Rectal smooth muscle tissue (tissue), 1 donor: ENCODE measurements around the gene PASK.

ENCODE experiments used
- H3K27ac ChIP-seq: one replicate; pipeline ENCODE4 v1.7.0; 2013; ENCODE audit warnings: low read depth, low read length, inconsistent platforms
- H3K27me3 ChIP-seq: one replicate; pipeline ENCODE4 v1.7.0; 2013; ENCODE audit warnings: low read length; ENCODE audit not compliant: control insufficient read depth, insufficient read depth
- H3K36me3 ChIP-seq: one replicate; pipeline ENCODE4 v1.7.0; 2013; ENCODE audit warnings: low read length; ENCODE audit not compliant: control insufficient read depth, insufficient read depth
- H3K4me1 ChIP-seq: one replicate; pipeline ENCODE4 v1.7.0; 2013; ENCODE audit warnings: low read length; ENCODE audit not compliant: control insufficient read depth, insufficient read depth
- H3K4me3 ChIP-seq: one replicate; pipeline ENCODE4 v1.7.0; 2013; ENCODE audit warnings: low read length
- H3K9ac ChIP-seq: one replicate; pipeline ENCODE4 v1.7.0; 2013; ENCODE audit warnings: low read length

PASK gene

DNA sequence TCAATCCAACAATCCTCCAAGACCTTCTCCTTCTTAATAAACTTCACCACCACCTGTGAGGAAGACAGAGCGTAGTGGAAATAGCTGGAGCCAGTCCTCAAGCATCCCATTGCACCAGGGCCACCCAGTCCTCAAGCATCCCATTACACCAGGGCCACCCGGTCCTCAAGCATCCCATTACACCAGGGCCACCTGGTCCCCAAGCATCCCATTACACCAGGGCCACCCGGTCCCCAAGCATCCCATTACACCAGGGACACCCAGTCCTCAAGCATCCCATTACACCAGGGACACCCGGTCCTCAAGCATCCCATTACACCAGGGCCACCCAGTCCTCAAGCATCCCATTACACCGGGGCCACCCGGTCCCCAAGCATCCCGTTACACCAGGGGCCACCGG lies 33.9 kb downstream of the PASK start:
- no peak overlapping the region for H3K27ac ChIP-seq
- H3K4me1 ChIP-seq = no peaks in the 10 kb centered on the region
- H3K36me3 ChIP-seq = peaks cover 3% of the 10 kb centered on the region
- H3K4me3 ChIP-seq = no peak overlapping the region
- no peak overlapping the region for H3K9ac ChIP-seq
- H3K27me3 ChIP-seq = no peaks in the 10 kb centered on the region

DNA sequence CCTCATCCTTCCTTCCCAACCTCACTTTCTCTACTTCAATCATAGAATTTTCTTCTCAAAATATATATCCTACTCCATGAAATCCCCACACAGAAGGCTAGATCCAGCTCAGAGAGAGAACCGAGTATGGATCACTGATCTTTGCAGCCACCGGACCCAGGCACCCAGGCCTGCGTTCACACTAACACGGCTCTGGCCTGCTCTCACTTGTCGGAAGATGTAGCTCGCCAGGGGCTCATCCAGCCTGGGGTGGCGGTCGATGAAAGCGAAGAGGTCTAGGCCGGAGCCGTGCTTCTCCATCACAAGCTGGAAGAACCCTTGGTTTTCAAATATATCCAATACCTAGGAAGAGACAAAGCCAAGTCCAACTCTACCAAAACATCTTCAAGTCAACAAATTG lies 34.4 kb downstream of the PASK start:
- peaks cover 3% of the 10 kb centered on the region for H3K36me3 ChIP-seq
- H3K4me3 ChIP-seq = no peak overlapping the region
- no peak overlapping the region for H3K9ac ChIP-seq
- no peaks in the 10 kb centered on the region for H3K27me3 ChIP-seq
- H3K27ac ChIP-seq = no peak overlapping the region
- H3K4me1 ChIP-seq = no peaks in the 10 kb centered on the region

DNA sequence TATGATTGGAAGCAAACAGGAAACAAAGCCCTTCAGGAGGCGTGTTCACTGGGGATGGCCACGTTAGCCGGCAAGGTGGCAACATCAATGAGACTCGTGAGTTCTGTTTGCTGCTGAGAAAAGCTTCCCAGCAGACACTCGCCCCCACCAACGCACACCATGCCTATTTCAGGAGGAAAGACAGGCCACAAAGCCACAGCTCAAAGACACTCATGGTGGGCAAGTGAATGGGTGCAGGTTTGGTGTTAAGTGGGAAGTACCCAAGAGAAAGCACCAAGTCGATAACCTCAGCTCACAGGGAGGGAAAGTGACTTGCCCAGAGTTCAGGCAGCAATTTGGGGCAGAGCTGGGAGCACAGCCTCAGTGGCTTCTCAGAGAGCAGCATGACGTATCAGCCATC lies 36.7 kb downstream of the PASK start:
- Histone ChIP-seq H3K4me1 (no peaks in the 10 kb centered on the region), H3K4me3 (no peak overlapping the region), H3K27ac (no peak overlapping the region), H3K36me3 (peaks cover 3% of the 10 kb centered on the region), H3K27me3 (no peaks in the 10 kb centered on the region), H3K9ac (no peak overlapping the region)

DNA sequence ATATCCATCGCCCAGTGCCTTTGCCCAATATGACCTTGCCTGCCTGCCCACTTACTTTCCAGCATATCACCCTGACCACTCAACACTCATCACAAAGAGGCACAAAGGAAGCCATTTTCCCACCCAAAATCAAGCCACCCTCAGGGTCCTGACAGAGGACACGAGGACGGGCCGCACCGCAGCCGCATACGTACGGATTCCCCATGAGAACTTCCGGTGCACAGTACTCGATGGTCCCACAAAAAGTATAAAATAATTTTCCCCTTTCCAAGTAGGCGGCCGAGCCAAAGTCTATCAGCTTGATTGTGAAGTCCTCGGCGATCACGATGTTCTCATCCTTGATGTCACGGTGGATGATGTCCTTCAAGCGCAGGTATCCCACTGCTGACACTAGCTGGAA lies 37.2 kb downstream of the PASK start:
- no peak overlapping the region for H3K27ac ChIP-seq
- H3K4me1 ChIP-seq = no peaks in the 10 kb centered on the region
- H3K36me3 ChIP-seq = peaks cover 3% of the 10 kb centered on the region
- H3K4me3 ChIP-seq = no peak overlapping the region
- no peak overlapping the region for H3K9ac ChIP-seq
- H3K27me3 ChIP-seq = no peaks in the 10 kb centered on the region

DNA sequence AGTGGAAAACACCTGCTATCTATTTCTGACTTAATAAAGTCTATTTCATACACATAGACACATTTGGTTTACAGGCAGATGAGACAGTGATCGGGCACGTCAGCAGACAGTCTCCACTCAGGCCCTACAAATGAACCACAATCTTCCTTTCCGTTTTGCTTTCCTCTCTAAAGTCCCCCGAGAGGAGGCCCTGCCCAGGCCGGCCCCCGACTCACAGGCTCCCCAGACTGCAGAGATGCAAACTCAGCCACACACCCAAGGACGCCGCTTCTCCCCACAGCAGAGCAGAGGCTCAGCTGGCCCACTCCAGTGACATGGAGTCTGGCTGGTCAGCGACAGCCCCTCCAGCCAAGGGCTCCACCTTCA lies 37.8 kb downstream of the PASK start:
- Histone ChIP-seq H3K4me3 (no peak overlapping the region), H3K27me3 (no peaks in the 10 kb centered on the region), H3K27ac (no peak overlapping the region), H3K9ac (no peak overlapping the region), H3K4me1 (no peaks in the 10 kb centered on the region), H3K36me3 (peaks cover 3% of the 10 kb centered on the region)

DNA sequence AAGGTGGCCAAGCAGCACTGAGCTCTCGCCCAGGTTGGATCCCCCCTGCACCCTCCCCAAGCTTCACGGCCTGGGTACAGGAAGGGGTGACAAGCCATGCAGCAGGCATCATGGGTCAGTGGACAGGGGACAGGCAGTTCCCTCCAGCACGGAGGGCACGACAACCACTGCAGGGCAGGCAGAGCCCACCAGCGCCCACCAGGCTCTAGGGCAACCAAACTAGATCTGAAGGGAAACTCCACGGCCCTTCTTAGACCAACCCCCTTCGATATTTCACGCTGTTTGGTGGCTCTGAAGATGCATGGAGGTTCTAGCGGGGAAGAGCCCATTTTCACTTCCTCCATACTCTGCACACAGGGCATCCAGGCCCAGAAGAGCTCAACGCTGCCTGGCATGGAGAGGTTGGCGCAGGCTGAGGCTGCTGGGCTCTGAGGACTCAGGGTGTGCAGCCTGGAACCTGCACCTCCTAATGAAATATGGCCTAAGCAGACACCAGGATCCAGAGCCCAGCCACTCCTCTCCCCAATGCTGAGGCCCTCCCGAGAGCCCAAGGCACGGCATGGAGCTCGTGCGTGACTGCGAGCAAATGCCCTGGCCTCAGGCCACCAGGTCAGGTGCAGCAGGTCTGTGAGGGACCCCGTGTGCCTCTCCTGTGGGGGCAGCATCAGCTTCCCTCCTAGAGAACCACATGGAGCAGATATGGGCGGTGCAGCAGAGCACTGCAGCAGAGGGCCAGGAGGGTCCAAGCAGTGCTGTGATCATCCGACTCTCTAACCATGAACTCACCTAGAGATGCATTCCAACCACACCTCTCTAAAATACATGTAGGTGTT lies 38.4 kb downstream of the PASK start:
- Histone ChIP-seq H3K36me3 (peaks cover 3% of the 10 kb centered on the region), H3K27ac (no peak overlapping the region), H3K27me3 (no peaks in the 10 kb centered on the region), H3K4me1 (no peaks in the 10 kb centered on the region), H3K9ac (no peak overlapping the region), H3K4me3 (no peak overlapping the region)

DNA sequence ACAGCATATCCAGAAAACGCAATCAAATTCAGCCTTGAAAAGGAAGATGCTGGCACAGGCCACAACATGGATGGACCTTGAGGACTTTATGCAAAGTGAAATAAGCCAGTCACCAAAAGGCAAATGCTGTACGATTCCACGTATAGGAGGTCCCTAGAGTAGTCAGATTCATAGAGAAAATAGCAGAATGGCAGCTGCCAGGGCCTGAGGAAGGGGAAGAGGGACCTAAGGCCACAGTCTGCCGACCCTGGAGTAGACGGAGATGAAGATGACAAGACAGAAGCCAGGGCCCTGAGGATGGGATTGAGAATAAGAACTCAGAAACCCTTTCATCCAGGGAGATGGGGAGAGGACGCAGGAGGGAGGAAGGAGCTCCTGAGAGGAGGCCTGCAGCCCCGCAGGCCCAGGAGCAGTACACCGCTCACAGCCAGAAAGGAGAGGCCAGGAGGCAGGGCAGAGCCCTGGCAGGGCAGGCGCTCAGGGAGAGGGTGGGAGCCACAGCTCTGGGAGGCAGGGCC lies 39.1 kb downstream of the PASK start:
- H3K27me3 ChIP-seq = no peaks in the 10 kb centered on the region
- no peaks in the 10 kb centered on the region for H3K4me1 ChIP-seq
- peaks cover 3% of the 10 kb centered on the region for H3K36me3 ChIP-seq
- H3K27ac ChIP-seq = no peak overlapping the region
- H3K4me3 ChIP-seq = no peak overlapping the region
- no peak overlapping the region for H3K9ac ChIP-seq

DNA sequence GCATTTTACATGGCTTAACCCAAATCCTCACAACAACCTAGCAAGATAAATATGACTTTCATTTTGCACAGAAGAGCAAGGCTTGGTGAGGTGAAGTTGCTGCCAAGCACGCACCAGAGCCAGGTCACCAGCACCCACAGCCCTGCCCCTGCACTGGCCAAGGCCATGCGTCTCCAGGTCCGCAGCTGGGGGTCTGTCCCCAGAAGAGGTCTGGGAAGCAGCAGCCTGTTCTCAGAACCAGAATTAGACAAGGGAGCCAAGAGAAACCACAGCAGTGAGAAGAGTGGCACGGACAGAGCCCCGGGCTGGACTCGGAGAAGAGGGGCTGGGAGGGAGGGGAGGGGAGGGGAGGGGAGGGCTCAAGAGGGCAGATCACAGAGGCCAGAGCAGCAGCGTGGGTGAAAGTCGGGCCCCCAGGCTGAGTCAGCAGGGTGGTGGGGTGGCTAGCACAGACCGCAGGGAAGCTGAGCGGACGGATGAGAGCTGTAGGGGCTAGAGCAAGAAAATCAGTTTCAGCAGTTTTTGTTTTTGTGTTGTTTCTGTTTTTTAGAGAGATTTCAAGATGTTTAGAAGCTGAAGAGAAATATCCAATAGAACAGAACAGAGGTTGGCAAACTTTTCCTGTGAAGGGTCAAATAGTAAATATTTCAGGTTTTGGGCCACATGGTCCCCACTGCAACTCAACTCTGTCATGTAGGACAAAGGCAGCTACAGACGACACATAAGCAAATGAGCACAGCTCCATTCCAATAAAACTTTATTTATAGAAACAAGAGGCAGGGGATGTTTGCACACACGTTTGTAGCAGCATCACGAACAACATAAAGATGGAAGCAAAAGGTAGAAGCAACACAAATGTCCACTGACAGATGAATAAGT lies 39.8 kb downstream of the PASK start:
- Histone ChIP-seq H3K9ac (no peak overlapping the region), H3K27ac (no peak overlapping the region), H3K4me3 (peak overlapping the region; percentile 27), H3K4me1 (no peaks in the 10 kb centered on the region), H3K36me3 (peaks cover 3% of the 10 kb centered on the region), H3K27me3 (no peaks in the 10 kb centered on the region)

DNA sequence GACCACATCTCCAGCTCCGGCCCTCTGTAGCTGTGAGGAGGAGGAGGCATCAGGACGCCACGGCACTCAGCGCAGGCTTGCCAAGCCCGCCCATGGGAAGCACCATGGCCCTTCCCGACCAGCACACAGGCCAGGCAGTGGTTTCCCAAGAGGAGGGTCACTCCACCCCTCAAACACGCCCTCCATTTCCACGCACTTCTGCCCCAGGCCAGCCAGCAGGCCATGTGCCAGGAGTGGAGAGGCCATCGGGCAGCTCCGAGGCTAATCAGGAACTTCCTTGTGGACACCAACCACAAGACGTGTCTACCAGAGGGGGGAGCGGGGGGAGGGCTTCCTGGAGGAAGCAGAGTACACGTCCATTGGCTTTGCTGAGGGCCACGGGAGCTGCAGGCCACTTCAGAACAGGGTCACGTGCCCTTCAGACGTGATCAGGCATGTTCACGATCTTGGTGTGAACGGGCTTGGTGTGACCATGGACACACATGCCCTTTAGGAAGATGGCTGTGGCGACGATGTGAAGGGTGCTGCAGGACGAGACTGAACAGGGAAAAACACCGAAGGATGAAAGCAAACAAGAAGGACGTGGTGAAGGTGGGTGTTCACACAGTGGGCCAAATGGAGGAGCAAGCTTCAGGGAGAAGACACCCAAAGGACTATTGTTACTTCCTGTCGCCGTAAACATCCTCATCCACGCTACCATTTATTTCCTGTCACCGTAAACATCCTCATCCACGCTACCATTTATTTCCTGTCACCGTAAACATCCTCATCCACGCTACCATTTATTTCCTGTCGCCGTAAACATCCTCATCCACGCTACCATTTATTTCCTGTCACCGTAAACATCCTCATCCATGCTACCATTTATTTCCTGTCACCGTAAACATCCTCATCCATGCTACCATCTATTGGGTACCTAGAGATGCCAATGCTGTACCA lies 40.7 kb downstream of the PASK start:
- Histone ChIP-seq H3K27me3 (no peaks in the 10 kb centered on the region), H3K9ac (no peak overlapping the region), H3K4me1 (no peaks in the 10 kb centered on the region), H3K36me3 (no peaks in the 10 kb centered on the region), H3K4me3 (peak overlapping the region; percentile 27), H3K27ac (no peak overlapping the region)

DNA sequence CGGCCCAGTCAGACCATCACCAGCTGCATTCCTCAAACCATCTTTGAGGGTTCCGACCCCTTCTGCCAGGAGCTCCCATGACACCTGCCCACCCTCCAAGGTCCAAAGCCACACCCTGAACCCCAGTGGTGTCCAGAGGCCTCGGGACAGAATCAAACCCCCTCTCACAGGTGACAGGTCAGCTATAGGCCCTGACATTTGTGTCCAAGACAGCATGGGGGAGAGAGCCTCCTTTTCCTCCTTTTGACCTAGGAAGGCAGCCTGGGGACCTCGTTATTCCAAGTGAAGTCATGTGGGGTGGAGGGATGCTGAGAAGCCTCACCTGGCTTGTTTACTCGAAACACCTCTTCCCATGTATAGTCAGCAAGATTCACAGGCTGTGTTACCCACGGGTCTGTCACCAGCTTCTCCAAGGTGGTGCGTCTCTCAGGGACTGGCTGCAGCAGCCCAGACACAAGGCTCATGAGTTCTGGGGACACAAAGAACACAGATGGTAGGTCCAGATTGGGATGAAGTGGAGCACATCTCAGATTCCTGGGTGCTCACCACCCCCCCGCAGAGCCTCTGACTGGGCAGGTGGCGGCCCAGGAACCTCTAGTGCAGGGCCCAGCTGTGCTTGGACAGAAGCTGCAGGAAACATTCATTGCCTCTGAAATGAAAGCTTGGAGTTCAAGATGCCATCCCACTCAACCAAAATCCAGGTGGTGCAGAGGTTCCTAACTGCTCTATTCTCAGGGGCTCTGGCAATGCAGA lies 42.1 kb downstream of the PASK start:
- no peaks in the 10 kb centered on the region for H3K36me3 ChIP-seq
- no peaks in the 10 kb centered on the region for H3K27me3 ChIP-seq
- no peak overlapping the region for H3K27ac ChIP-seq
- H3K4me3 ChIP-seq = no peak overlapping the region
- H3K4me1 ChIP-seq = no peaks in the 10 kb centered on the region
- H3K9ac ChIP-seq = no peak overlapping the region

DNA sequence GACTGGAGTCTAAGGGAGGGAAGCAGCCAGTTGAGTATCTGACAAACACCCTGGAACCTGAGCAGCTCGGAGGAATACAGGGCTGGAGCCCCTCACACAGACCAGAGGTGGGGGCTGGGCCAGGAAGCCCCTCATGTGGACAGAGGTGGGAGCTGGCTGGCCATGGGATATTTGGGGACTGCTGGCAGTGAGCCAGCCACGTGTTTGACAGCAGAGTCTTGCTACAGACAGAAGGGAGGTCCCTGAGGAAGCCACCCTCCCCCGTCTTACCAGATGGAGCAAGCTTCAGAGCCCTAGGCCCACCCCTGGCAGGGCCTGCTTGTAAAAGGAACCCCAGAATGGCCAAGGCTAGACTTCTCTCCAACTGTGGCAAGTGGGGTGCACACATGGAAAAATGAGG lies 43.6 kb downstream of the PASK start:
- Histone ChIP-seq H3K36me3 (no peaks in the 10 kb centered on the region), H3K27me3 (no peaks in the 10 kb centered on the region), H3K27ac (no peak overlapping the region), H3K4me1 (peaks cover 2% of the 10 kb centered on the region), H3K9ac (no peak overlapping the region), H3K4me3 (no peak overlapping the region)
